VCaP (cell line): ENCODE measurements around the gene TOR1AIP2.

Experiments
- H3K27ac ChIP-seq: fragments of 450-650 bp; 2 replicates; pipeline ENCODE4 v1.5.1; 2017
- TF ChIP-seq, protein P1 (sequence below): fragments of 450-650 bp; conservative IDR thresholded peaks from 2 replicates; pipeline ENCODE4 v1.5.1; 2017; ENCODE audit warnings: mild to moderate bottlenecking, moderate library complexity

TOR1AIP2 gene

DNA sequence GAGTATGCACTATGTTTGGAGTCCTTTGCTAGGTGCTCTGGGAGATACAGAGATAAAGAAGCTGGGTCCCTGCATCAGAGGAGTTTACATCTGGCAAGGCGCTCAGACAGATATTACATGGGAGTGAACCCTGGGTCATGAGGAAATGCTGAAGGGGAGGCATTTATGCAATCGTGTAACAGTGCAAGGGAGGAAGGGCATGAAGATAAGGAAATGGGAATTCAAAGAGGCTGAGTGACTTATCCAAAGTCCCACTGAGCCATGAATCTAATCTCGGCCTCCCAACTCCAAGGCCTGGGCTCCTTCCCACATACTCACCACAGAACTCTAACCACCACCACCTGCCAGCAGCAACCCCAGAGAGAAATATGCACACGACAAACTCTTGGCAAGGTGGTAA is 82.9 kb downstream of the TOR1AIP2 start:
- TF ChIP-seq, protein P1, sequence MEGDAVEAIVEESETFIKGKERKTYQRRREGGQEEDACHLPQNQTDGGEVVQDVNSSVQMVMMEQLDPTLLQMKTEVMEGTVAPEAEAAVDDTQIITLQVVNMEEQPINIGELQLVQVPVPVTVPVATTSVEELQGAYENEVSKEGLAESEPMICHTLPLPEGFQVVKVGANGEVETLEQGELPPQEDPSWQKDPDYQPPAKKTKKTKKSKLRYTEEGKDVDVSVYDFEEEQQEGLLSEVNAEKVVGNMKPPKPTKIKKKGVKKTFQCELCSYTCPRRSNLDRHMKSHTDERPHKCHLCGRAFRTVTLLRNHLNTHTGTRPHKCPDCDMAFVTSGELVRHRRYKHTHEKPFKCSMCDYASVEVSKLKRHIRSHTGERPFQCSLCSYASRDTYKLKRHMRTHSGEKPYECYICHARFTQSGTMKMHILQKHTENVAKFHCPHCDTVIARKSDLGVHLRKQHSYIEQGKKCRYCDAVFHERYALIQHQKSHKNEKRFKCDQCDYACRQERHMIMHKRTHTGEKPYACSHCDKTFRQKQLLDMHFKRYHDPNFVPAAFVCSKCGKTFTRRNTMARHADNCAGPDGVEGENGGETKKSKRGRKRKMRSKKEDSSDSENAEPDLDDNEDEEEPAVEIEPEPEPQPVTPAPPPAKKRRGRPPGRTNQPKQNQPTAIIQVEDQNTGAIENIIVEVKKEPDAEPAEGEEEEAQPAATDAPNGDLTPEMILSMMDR = no peak
- no peak overlapping the region for H3K27ac ChIP-seq

DNA sequence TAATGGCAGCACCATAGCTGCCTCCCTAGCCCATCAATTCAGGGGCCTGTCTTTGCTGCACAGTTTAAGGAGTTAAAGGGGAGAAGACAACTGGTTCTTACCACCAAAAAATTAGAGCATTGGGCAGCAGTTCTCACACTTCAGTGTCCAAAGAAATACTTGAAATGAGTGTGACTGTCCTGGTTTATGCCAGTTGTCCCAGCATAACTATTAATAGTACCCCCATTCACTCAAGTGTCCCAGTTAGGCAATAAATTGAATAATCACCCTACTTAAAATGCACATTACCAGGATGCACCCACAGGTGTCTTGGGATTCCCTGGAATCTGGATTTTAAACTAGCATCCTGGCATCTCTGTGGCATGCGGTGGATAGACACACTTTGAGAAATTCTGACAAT is 83.5 kb downstream of the TOR1AIP2 start:
- no peak overlapping the region for H3K27ac ChIP-seq
- TF ChIP-seq, protein P1 = no peak

DNA sequence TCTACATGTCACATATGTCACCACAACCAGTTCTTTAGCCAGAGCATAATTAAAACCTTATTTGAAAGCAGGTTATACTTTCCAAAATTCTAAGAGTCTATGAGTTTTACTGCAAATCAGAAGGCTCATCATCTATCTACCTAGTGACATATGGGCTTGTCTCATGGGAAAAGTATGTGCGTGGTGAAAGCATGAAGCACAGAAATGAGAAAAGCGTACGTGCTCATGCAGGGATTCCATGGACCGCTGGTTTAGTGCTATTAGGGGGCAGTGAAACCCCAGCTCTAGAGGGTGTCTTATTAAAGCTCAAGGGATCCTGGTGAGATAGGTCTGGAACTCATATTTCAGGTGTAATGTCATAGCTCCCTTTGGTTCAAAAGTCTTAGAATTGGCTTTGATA is 84.3 kb downstream of the TOR1AIP2 start:
- TF ChIP-seq, protein P1 = no peak

More for the DNA sequence above, 84.3 kb downstream of the TOR1AIP2 start:
- H3K27ac ChIP-seq = no peak overlapping the region
